ENCODE measurements around the gene PJVK. TPM values are rescaled to one million over a fixed set of nuclear protein-coding genes. Genes with fewer than 3 reads are reported as not detected.
"Not testable (repeated sequence)": the region's sequence is repeated elsewhere in the genome, so short reads cannot be mapped to it uniquely, and the experiment has no call there.

Gene PJVK
- polyA plus RNA-seq (2013, experiment 1 of 4) = 5.7 TPM
- polyA plus RNA-seq (2013, experiment 2 of 4) = 5.0 TPM
- 3.8 TPM for polyA plus RNA-seq (2013, experiment 3 of 4)
- polyA plus RNA-seq (2013, experiment 4 of 4) = 4.3 TPM

- Histone ChIP-seq H3K4me3 (ENCODE audit: insufficient read depth, low read depth, low read length) (peak within 1 kb of the TSS; percentile 73), H3K36me3 (ENCODE audit: control insufficient read depth, insufficient read depth, low read length) (peaks cover 21% of the 10 kb centered on the region), H3K27ac (ENCODE audit: insufficient read depth, low read depth, low read length, poor library complexity, severe bottlenecking) (peak within 1 kb of the TSS; percentile 100), H3K9me3 (ENCODE audit: control insufficient read depth, low read length) (no peaks in the 10 kb centered on the region), H3K4me1 (ENCODE audit: control insufficient read depth, insufficient read depth, low read length) (peaks cover 15% of the 10 kb centered on the region), H3K27me3 (ENCODE audit: control insufficient read depth, insufficient read depth, low read length, poor library complexity, severe bottlenecking) (no peaks in the 10 kb centered on the region)
- WGBS, 2 experiments = 5 to 6% methylated on average over 76 of the region's 76 CpGs
Observed at GRCh38 chr2:178450774-178451525, at the start of gene PJVK, which contains the start of gene PRKRA. Gene PJVK, plus strand, starts transcription at chr2:178451378. Its CDS starts 2,032 bp downstream, at chr2:178453410. Gene PRKRA, minus strand, starts transcription at chr2:178451175. Its CDS starts 145 bp downstream, at chr2:178451030.

GRCh38 chr2:178401994-178402437 is 49.2 kb upstream of the PJVK start:
- no peaks in the 10 kb centered on the region for H3K9me3 ChIP-seq (ENCODE audit: control insufficient read depth, low read length)
- WGBS, 2 experiments = 88 to 89% methylated on average over 6 of the region's 6 CpGs

GRCh38 chr2:178403671-178404306 is 47.4 kb upstream of the PJVK start:
- Histone ChIP-seq H3K27ac (ENCODE audit: insufficient read depth, low read depth, low read length, poor library complexity, severe bottlenecking) (no peak overlapping the region), H3K4me3 (ENCODE audit: insufficient read depth, low read depth, low read length) (no peak overlapping the region), H3K4me1 (ENCODE audit: control insufficient read depth, insufficient read depth, low read length) (no peaks in the 10 kb centered on the region), H3K9me3 (ENCODE audit: control insufficient read depth, low read length) (no peaks in the 10 kb centered on the region), H3K36me3 (ENCODE audit: control insufficient read depth, insufficient read depth, low read length) (no peaks in the 10 kb centered on the region), H3K27me3 (ENCODE audit: control insufficient read depth, insufficient read depth, low read length, poor library complexity, severe bottlenecking) (no peaks in the 10 kb centered on the region)
- WGBS, 2 experiments = 68 to 79% methylated on average over 1 to 2 of the region's 3 CpGs

More at GRCh38 chr2:178401994-178402437, 49.2 kb upstream of the PJVK start:
- H3K27me3 ChIP-seq (ENCODE audit: control insufficient read depth, insufficient read depth, low read length, poor library complexity, severe bottlenecking) = no peaks in the 10 kb centered on the region
- H3K27ac ChIP-seq (ENCODE audit: insufficient read depth, low read depth, low read length, poor library complexity, severe bottlenecking) = no peak overlapping the region
- H3K36me3 ChIP-seq (ENCODE audit: control insufficient read depth, insufficient read depth, low read length) = no peaks in the 10 kb centered on the region
- H3K4me3 ChIP-seq (ENCODE audit: insufficient read depth, low read depth, low read length) = no peak overlapping the region
- no peaks in the 10 kb centered on the region for H3K4me1 ChIP-seq (ENCODE audit: control insufficient read depth, insufficient read depth, low read length)

DNA sequence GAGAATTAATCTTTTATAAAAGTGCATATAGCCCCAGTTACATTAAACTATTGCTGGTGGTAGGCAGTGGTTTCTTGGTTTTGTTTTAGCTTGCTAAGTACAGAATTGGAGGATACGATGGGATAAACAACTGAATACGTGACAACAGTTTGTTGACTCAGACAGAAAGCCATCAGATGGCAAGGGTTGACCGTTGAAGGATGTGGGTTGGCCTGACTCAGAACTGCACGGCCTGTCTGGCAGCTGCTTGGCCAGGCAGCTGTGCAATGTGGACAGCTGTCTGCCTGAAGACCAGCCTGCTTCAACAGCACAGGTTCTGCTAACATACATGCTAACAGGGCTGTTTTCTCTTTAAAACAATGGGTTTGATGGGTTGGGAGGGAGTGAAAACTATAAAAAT is 46.8 kb upstream of the PJVK start:
- WGBS, 2 experiments = 86 to 90% methylated on average over 4 of the region's 4 CpGs
- Histone ChIP-seq H3K27me3 (ENCODE audit: control insufficient read depth, insufficient read depth, low read length, poor library complexity, severe bottlenecking) (no peaks in the 10 kb centered on the region), H3K36me3 (ENCODE audit: control insufficient read depth, insufficient read depth, low read length) (no peaks in the 10 kb centered on the region), H3K4me1 (ENCODE audit: control insufficient read depth, insufficient read depth, low read length) (no peaks in the 10 kb centered on the region), H3K9me3 (ENCODE audit: control insufficient read depth, low read length) (no peaks in the 10 kb centered on the region), H3K27ac (ENCODE audit: insufficient read depth, low read depth, low read length, poor library complexity, severe bottlenecking) (no peak overlapping the region), H3K4me3 (ENCODE audit: insufficient read depth, low read depth, low read length) (no peak overlapping the region)

DNA sequence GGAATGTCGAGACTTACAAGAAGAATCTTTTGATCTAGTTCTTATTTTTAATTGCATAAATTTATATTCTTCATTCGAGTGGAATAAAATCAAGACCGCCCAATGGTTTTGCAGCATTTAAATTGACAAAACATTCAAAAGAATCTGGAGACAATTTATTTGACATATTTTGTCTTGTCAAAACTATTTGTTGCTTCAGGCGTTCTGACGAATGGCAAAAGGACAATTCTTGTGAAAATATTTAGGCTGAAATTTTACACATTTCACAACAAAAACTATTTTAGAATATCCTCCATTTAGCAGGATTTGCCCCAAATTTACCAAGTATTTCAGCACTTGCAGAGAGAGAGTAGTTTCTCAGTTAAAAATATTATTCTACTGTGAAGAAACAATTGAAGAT is 41.9 kb upstream of the PJVK start:
- H3K4me1 ChIP-seq (ENCODE audit: control insufficient read depth, insufficient read depth, low read length) = no peaks in the 10 kb centered on the region
- WGBS, 2 experiments = 88 to 92% methylated on average over 2 to 5 of the region's 5 CpGs
- H3K4me3 ChIP-seq (ENCODE audit: insufficient read depth, low read depth, low read length) = no peak overlapping the region
- no peaks in the 10 kb centered on the region for H3K27me3 ChIP-seq (ENCODE audit: control insufficient read depth, insufficient read depth, low read length, poor library complexity, severe bottlenecking)
- no peaks in the 10 kb centered on the region for H3K36me3 ChIP-seq (ENCODE audit: control insufficient read depth, insufficient read depth, low read length)
- H3K27ac ChIP-seq (ENCODE audit: insufficient read depth, low read depth, low read length, poor library complexity, severe bottlenecking) = no peak overlapping the region
- no peaks in the 10 kb centered on the region for H3K9me3 ChIP-seq (ENCODE audit: control insufficient read depth, low read length)

DNA sequence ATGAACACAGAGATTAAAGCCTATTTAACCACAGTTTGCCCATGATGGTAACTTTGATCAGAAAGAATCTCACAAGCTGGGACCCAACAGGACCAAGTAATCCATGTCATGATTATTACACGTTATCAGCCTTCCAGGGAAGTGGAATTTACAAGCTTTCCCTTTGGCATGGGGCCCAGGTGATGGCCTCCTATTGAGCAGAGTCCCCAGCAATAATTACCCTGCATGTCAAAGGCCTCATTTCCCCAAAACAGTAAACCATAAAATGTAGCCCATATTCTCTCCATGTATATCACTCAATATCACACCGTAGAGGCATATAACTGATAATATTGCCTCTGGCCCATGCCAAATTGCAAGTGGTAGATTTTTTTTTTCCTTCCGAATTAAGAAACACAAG is 39.1 kb upstream of the PJVK start:
- H3K27me3 ChIP-seq (ENCODE audit: control insufficient read depth, insufficient read depth, low read length, poor library complexity, severe bottlenecking) = no peaks in the 10 kb centered on the region
- H3K4me1 ChIP-seq (ENCODE audit: control insufficient read depth, insufficient read depth, low read length) = no peaks in the 10 kb centered on the region
- 66 to 80% methylated on average over 3 of the region's 3 CpGs for WGBS, 2 experiments
- no peak overlapping the region for H3K27ac ChIP-seq (ENCODE audit: insufficient read depth, low read depth, low read length, poor library complexity, severe bottlenecking)
- no peak overlapping the region for H3K4me3 ChIP-seq (ENCODE audit: insufficient read depth, low read depth, low read length)
- no peaks in the 10 kb centered on the region for H3K36me3 ChIP-seq (ENCODE audit: control insufficient read depth, insufficient read depth, low read length)
- no peaks in the 10 kb centered on the region for H3K9me3 ChIP-seq (ENCODE audit: control insufficient read depth, low read length)

DNA sequence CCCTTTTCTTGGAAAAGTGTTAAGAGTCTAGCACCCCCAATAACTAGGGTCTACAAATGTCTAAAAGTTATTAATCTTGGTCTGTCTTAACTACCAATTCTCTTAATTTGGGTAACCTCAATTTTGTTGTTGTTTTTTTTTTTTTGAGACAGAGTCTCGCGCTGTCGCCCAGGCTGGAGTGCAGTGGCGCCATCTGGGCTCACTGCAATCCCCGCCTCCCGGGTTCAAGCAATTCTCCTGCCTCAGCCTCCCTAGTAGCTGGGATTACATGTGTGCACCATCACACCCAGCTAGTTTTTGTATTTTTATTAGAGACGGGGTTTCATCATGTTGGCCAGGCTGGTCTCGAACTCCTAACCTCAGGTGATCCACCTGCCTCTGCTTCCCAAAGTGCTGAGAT is 38.7 kb upstream of the PJVK start:
- not testable (repeated sequence) for H3K36me3 ChIP-seq (ENCODE audit: control insufficient read depth, insufficient read depth, low read length); H3K4me1 ChIP-seq (ENCODE audit: control insufficient read depth, insufficient read depth, low read length); H3K27ac ChIP-seq (ENCODE audit: insufficient read depth, low read depth, low read length, poor library complexity, severe bottlenecking); H3K4me3 ChIP-seq (ENCODE audit: insufficient read depth, low read depth, low read length); H3K9me3 ChIP-seq (ENCODE audit: control insufficient read depth, low read length); H3K27me3 ChIP-seq (ENCODE audit: control insufficient read depth, insufficient read depth, low read length, poor library complexity, severe bottlenecking)
- 84 to 93% methylated on average over 8 of the region's 8 CpGs for WGBS, 2 experiments

DNA sequence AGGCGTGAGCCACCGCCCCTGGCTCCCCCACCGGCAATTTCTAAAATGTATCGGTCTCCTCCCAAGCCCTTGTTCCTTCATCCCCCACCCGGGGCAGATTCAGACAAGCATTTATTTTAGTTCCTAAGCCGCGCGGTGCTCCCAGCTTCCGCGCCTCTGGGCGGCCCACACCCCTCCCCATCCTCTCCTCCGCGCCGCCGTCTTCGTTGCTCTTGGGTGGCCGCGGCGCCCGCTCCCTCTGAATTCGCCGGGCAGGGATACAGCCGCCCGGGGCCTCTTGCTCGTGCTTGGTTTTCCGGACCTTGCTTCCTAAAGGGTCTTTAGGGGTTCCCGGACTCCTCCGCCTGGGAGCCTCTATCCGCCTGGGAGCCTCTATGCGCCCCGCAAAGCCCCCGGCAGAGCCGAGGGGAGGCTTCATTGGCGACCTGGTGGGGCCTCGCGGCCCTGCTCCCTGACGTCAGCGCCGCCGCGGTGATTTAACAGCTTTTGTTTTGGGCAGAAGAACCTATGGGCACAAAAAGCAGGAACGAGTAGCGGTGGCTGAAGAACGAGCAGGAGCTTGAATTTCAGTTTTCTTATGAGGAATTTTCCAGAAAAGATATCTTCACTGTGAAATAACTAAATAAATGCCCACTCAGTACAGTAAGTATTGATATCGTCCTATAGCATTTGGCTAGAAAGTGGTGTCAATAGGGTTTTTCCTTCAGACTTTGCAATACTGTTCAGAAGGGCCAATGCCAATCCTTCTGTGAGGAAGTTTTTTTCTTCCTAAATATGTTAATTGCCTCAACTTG is 37.5 kb upstream of the PJVK start:
- Histone ChIP-seq H3K4me3 (ENCODE audit: insufficient read depth, low read depth, low read length) (peak overlapping the region; percentile 67), H3K27ac (ENCODE audit: insufficient read depth, low read depth, low read length, poor library complexity, severe bottlenecking) (peak overlapping the region; percentile 94), H3K9me3 (ENCODE audit: control insufficient read depth, low read length) (no peaks in the 10 kb centered on the region), H3K36me3 (ENCODE audit: control insufficient read depth, insufficient read depth, low read length) (no peaks in the 10 kb centered on the region), H3K27me3 (ENCODE audit: control insufficient read depth, insufficient read depth, low read length, poor library complexity, severe bottlenecking) (no peaks in the 10 kb centered on the region), H3K4me1 (ENCODE audit: control insufficient read depth, insufficient read depth, low read length) (no peaks in the 10 kb centered on the region)
- 0 to 1% methylated on average over 45 of the region's 45 CpGs for WGBS, 2 experiments

DNA sequence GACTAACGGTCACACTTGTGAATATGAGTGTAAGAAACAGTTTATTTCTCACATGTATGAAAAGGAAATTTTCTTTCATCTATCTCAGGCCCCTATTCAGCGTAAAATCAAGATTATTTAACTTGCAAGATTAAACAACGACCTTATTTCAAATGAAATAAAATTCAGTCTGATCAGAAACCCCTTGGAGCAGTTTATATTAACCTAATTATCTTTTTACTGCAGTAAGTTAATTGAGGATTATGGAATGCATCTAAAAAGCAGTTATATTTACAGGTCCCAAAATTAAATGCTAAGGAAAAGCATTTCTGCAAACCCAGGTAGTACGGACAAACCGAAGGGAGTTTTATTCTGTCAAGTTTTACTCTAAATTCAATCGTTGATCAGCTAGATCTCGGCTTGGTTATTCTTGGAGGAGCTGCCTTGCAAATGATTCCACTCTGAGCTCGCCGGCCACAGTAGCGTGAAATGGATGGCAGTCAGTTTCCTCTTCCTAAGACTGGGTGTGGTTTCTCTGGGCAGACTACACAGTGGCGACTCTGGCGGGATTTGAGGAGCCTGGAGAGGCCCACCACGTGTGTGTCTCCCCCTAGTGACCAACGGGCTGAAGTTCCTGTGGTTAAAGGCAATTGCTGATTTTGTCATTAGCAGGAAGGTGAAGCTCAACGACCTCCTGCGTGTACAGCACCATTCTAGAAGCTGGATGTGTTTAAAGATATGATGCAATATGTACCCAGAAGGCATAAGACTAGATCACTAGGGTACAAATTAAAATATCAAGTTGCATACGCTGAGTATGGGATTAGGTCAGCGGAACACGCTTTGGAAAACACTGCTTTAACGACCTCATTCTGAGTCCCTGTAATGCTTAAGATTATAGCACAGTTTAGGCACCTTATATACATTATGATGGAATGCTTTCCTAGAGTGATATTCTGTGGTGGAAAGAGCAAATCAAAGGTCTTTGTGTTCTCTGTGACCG is 36.6 kb upstream of the PJVK start:
- WGBS, 2 experiments = 23 to 25% methylated on average over 20 to 21 of the region's 21 CpGs
- Histone ChIP-seq H3K36me3 (ENCODE audit: control insufficient read depth, insufficient read depth, low read length) (no peaks in the 10 kb centered on the region), H3K27me3 (ENCODE audit: control insufficient read depth, insufficient read depth, low read length, poor library complexity, severe bottlenecking) (no peaks in the 10 kb centered on the region)

More for the DNA sequence above, 36.6 kb upstream of the PJVK start:
- Histone ChIP-seq H3K4me1 (ENCODE audit: control insufficient read depth, insufficient read depth, low read length) (no peaks in the 10 kb centered on the region), H3K4me3 (ENCODE audit: insufficient read depth, low read depth, low read length) (peak overlapping the region; percentile 67), H3K27ac (ENCODE audit: insufficient read depth, low read depth, low read length, poor library complexity, severe bottlenecking) (peak overlapping the region; percentile 94), H3K9me3 (ENCODE audit: control insufficient read depth, low read length) (no peaks in the 10 kb centered on the region)
